Mesothelial cell of epicardium (in vitro differentiated cells): ENCODE data around the gene GGN. TPM values are rescaled to one million over a fixed set of nuclear protein-coding genes. Genes with fewer than 3 reads are reported as not detected.
"Not testable (repeated sequence)": the region's sequence is repeated elsewhere in the genome, so short reads cannot be mapped to it uniquely, and the experiment has no call there.

Experiments
- DNase-seq, 2 experiments: peaks; one replicate each; pipeline ENCODE4 v3.0.0; 2021; ENCODE audit warnings: low spot score in 2 of 2; ENCODE audit not compliant: unreplicated experiment in 2 of 2
- H3K27ac Mint-ChIP-seq: 2 replicates; pipeline ENCODE4 v1.8.0; 2021; ENCODE audit warnings: mixed read lengths
- H3K27me3 Mint-ChIP-seq: 2 replicates; pipeline ENCODE4 v1.8.0; 2021; ENCODE audit warnings: low read depth, mixed read lengths
- H3K36me3 Mint-ChIP-seq: 2 replicates; pipeline ENCODE4 v1.8.0; 2021; ENCODE audit warnings: mixed read lengths
- H3K4me1 Mint-ChIP-seq: 2 replicates; pipeline ENCODE4 v1.8.0; 2021; ENCODE audit warnings: mixed read lengths
- H3K4me3 Mint-ChIP-seq: 2 replicates; pipeline ENCODE4 v1.8.0; 2021; ENCODE audit warnings: mild to moderate bottlenecking, moderate library complexity, mixed read lengths
- H3K9me3 Mint-ChIP-seq: 2 replicates; pipeline ENCODE4 v1.8.0; 2021; ENCODE audit warnings: mixed read lengths
- CTCF ChIP-seq: fragments of 200-600 bp; sonication (generic); IDR thresholded peaks from one replicate; pipeline ENCODE4 v1.5.0; 2021; ENCODE audit warnings: antibody characterized with exemption; ENCODE audit not compliant: unreplicated experiment
- total RNA-seq: library from RNA; stranded (reverse); gene quantifications from 3 replicates; pipeline ENCODE4 v1.2.1, GENCODE V29; 2021

GGN gene
- total RNA-seq, 1 donor from 2014 or later = 1.3 TPM

GRCh38 chr19:38429811-38430156, 42.0 kb upstream of the GGN start:
- H3K4me1 Mint-ChIP-seq = peaks cover 14% of the 10 kb centered on the region
- no peak for DNase-seq
- H3K4me3 Mint-ChIP-seq = no peak overlapping the region
- H3K36me3 Mint-ChIP-seq = no peaks in the 10 kb centered on the region
- peaks cover 32% of the 10 kb centered on the region for H3K27me3 Mint-ChIP-seq
- no peaks in the 10 kb centered on the region for H3K9me3 Mint-ChIP-seq
- TF ChIP-seq CTCF = no peak
- H3K27ac Mint-ChIP-seq = no peak overlapping the region

- TF ChIP-seq CTCF = no peak
- no peak overlapping the region for H3K27ac Mint-ChIP-seq
- H3K4me1 Mint-ChIP-seq = peaks cover 12% of the 10 kb centered on the region
- no peak overlapping the region for H3K4me3 Mint-ChIP-seq
- H3K36me3 Mint-ChIP-seq = no peaks in the 10 kb centered on the region
- peaks cover 27% of the 10 kb centered on the region for H3K27me3 Mint-ChIP-seq
- no peaks in the 10 kb centered on the region for H3K9me3 Mint-ChIP-seq
- DNase-seq = no peak
Observed at GRCh38 chr19:38429055-38429810, 41.4 kb upstream of the GGN start.

GRCh38 chr19:38427035-38427677, 39.3 kb upstream of the GGN start:
- not testable (repeated sequence) for H3K4me3 Mint-ChIP-seq, H3K27ac Mint-ChIP-seq, H3K9me3 Mint-ChIP-seq, H3K4me1 Mint-ChIP-seq, DNase-seq, H3K36me3 Mint-ChIP-seq
- peaks cover 17% of the 10 kb centered on the region for H3K27me3 Mint-ChIP-seq

GRCh38 chr19:38425810-38426466, 38.1 kb upstream of the GGN start, which contains the start of gene RASGRP4:
RASGRP4 (minus strand) TSS chr19:38426219; CDS start chr19:38426091, 128 bp downstream.
- Mint-ChIP-seq H3K27me3 (peaks cover 17% of the 10 kb centered on the region), H3K9me3 (no peaks in the 10 kb centered on the region), H3K4me3 (peak within 1 kb of the TSS; percentile 53), H3K36me3 (no peaks in the 10 kb centered on the region), H3K27ac (no peak within 1 kb of the TSS), H3K4me1 (peaks cover 6% of the 10 kb centered on the region)
- no peak for TF ChIP-seq CTCF
- no peak for DNase-seq

GRCh38 chr19:38425222-38425809, 37.5 kb upstream of the GGN start:
- H3K27ac Mint-ChIP-seq = no peak overlapping the region
- H3K9me3 Mint-ChIP-seq = no peaks in the 10 kb centered on the region
- H3K27me3 Mint-ChIP-seq = peaks cover 16% of the 10 kb centered on the region
- TF ChIP-seq CTCF = no peak
- H3K4me1 Mint-ChIP-seq = peaks cover 6% of the 10 kb centered on the region
- DNase-seq = no peak
- no peak overlapping the region for H3K4me3 Mint-ChIP-seq
- no peaks in the 10 kb centered on the region for H3K36me3 Mint-ChIP-seq

GRCh38 chr19:38424272-38424671, 36.4 kb upstream of the GGN start:
- peaks cover 6% of the 10 kb centered on the region for H3K4me1 Mint-ChIP-seq
- DNase-seq = no peak
- H3K36me3 Mint-ChIP-seq = no peaks in the 10 kb centered on the region
- peaks cover 19% of the 10 kb centered on the region for H3K27me3 Mint-ChIP-seq
- no peak for TF ChIP-seq CTCF
- no peaks in the 10 kb centered on the region for H3K9me3 Mint-ChIP-seq
- no peak overlapping the region for H3K4me3 Mint-ChIP-seq
- no peak overlapping the region for H3K27ac Mint-ChIP-seq
